HG03378 (cell line): ENCODE results near the gene POU2AF1.

Experiments used
- ATAC-seq: cut with Tn5 transposase; IDR thresholded peaks from one replicate; pipeline ENCODE4 v1.9.1; 2021; ENCODE audit warnings: mild to moderate bottlenecking, moderate library complexity; ENCODE audit not compliant: unreplicated experiment

Gene POU2AF1

DNA sequence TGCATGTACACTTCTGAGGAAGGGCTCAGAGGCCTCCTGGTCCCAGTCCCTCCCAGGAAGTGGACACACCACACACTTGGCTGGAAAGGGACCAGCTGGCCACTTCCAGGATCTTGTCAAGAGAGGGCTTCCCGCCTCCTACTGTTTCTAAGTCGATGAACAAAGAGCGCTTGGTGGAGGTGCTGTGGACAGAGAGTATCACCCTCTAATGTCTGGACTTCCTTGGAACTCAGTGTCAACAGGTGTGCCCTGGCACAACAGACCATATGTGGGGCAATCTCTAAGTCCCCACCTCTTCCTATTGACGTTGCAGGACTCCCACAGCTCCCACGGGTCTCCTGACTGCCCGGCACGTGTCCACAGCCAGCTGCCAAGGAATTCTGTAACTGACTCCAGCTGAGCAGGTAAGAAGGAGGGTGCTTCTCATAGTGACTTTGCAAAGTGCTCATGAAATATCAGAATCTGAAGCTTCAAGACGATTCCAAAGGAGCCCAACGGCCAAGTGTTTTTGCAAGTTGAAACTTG is 16.1 kb downstream of the POU2AF1 start:
- ATAC-seq: no peak

DNA sequence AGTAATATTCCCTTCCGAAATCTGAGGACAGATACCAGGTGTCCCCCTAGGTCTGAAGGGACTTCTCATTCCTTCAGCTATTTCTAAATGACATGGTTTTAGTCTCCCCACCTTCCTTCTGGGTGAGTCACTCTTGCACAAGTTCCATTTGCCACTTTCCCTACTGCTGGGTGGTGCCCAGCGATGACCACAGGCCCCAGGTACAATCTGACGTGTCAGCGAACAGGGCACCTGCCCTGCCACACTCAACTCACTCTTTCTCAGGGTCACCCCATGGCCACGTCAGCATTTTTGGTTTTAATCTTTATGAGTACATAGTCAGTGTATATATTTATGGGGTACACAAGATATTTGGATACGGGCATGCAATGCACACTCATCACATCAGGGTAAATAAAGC is 17.2 kb downstream of the POU2AF1 start:
- no peak for ATAC-seq

DNA sequence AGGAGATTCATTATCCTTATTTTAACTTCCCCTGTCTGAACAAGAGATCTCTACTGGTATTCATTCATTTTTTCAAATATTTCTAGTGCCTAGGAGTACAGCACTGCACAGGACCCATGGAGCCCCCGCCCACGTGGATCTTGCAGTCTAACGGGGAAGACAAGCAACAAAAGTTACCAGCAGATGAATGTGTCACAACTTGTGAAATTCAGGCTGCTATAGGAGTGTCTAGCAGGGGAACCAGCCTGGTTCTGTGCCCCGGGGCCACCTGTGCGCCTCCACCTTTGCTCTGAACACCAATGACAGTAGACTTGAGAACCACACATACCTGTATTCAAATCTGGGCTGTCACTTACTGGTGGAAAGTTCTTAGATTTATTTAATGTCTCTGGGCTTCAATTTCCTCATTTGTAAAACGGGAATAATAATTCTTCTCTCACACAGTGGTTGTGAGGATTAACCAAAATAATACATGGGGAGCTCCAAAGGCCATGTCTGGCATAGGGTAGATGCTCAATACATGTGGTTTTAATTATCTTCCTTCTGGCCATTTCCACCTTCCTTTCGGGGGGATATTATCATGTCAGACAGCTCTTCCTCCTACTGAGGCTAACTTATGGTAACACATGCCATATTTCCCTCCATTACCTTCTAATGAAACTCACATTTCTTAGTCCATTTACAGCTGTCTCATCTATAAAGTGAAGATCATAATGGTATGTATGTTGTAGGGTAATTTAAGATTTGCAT is 17.8 kb downstream of the POU2AF1 start:
- ATAC-seq: no peak

DNA sequence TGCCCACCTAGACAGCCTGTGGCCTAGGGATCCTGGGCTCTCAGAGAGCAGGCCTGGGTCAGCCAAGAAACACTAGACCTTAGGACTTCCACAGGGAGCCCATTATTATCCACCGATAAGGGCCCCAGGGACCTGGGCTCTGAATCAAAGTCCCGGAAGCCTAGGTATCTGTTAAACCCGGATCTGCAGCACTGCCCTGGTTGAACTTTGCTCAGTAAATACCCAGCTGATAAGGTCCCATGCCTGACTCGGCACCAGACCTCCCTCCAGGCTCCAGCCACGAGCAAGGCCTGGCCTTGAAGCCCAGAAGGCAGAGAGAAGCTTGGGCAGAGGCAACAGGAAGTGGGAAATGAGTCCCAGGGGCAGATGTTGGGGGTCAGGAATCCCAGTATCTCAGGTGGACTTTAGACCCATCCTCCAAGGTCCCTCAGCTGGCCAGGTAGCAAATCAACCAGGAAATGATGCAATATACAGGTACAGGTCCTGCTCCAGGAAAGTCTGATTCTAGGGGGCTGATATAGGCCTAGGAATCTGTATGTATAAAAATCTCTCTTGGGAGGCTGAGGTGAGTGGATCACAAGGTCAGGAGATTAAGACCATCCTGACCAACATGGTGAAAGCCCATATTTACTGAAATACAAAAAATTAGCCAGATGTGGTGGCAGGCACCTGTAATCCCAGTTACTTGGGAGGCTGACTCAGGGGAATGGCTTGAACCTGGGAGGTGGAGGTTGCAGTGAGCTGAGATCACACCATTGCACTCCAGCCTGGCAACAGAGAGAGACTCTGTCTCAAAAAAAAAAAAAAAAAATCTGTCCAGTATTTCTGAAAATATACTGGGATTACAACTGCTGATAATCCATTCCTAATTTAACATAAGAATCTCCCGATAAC is 18.7 kb downstream of the POU2AF1 start:
- no peak for ATAC-seq

DNA sequence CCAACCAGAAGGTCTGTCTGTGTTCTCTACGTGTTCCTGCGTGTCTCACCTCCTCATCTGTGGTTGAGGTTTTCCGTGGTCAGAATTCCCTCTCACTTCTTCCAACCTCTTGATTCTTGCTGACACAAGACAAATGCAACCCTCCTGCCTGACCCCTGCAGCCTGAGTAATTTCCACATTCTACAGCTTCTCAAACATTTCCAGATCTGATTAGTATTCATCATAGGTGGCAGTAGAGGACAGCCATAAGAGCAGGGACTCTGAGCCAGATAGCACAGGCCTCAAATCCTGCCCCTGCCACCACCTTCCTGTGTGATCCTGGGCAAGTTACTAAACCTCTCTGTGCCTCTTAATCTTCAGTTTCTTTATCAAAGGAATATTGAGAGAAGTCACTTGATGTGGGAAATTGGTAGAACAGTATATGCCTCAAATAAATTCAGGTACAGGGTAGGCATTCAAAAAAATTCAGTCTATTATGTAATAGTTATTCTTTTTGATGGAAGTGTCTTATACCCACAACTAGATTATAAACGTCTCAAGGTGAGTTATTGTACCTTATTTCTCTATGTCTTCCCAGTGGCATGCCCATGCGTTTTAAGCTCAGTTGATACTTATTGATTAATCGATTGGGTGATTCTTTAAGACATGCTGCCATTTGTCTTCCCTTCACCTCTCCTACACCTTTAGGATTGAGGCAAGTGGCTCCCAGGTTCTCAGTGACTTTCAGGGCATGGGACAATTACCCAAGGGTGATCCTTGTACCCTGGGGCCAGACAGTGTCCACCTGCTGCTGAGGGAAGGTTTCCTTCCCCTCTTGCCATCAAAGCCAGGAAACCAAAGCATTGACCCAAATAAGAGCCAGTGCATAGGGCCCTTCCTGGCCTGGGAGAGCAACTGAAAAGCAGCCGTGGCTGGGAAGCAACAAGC is 19.6 kb downstream of the POU2AF1 start:
- no peak for ATAC-seq

DNA sequence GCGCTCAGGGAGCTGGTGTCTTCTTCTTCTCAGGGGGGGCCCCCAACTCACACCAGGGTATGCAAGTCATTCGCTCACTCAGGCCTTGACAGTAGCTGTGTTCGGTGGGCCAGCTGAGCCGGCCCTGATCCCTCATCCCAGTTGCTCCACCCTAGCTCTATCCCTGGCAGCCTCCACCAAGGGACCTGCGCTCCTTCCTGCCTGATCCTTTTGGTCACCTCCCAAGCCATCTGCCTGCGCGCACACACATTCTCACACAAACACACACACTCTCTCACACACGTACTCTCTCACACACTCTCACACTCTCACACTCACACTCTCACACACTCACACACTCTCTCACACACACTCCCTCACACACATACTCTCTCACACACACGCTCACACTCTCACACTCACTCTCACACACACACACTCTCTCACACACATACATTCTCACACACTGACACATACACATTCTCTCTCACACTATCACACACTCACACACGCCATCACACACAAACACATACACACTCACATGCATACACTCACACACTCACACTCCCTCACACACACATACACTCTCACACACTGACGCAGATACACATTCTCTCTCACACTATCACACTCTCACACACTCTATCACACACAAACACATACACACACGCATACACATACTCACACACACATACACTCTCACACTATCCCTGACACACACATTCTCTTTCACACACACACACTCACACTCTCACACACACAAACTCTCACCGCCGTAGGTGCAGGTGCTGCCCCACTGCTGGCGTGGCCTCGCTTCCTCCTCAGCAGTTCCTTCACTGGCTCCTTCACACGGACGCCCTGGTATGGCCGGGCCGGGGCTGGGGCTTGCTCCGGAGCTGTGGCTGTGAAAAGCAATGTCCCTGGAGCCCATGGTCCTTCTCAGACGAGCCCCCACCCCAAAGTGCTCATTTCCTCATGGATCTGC is 20.8 kb downstream of the POU2AF1 start:
- ATAC-seq: no peak

DNA sequence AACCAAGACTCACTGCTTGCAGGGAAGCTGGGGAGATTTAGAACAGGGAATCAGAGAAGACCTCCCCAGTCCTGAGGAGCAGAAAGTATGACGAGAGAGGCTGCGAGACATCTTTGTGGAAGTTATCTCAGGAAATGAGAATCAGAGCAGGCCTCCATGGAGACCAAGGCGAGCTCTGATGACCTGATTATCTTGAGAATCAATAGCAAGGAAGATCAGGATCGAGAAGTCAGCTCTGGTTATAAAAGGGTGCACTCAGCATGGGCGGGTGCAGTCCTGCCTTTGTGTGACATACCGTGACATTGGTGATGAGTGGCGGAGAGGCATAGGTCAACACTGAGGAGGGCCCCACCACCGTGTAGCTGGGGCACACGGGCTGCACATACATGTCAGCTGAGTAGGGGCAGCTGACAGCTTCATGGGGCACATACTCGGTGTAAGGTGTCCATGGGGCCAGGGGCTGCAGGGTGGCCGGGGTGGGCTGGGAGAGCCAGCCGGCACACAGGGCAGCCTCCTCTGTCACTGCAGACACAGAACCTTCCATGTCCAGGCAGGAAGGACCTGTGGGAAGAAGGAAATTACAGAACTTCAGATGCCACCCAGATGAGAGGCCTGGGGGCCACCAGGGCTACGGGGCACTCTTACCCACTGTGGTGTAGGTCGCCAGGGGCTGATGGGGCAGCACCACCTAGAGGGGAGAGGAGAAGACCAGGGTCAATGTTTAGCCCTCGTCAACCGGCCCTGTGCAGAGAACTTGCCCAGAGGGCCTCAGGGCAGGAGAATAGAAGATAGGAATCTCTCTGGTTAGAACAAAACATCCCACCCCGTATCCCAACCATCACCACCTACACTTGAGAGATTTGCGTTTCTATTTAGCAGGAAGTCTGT is 21.7 kb downstream of the POU2AF1 start:
- no peak for ATAC-seq

DNA sequence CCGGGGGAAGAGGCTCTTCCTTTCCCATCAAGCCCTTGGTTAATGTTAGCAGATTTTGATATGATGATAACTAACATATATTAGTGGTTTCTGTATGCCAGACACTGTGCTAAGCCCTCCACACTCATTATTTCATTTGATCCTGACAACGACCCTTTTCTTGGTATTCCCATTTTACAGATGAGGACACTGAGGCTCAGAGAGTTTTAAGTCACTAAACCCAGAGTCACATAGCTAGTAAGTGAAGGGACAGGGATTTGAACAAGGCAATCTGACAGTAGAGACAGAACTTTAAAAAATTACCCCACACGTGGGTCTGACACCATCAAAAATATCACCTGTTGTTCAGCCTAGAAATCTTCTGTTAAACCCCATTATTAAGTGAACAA is 22.4 kb downstream of the POU2AF1 start:
- ATAC-seq: no peak

DNA sequence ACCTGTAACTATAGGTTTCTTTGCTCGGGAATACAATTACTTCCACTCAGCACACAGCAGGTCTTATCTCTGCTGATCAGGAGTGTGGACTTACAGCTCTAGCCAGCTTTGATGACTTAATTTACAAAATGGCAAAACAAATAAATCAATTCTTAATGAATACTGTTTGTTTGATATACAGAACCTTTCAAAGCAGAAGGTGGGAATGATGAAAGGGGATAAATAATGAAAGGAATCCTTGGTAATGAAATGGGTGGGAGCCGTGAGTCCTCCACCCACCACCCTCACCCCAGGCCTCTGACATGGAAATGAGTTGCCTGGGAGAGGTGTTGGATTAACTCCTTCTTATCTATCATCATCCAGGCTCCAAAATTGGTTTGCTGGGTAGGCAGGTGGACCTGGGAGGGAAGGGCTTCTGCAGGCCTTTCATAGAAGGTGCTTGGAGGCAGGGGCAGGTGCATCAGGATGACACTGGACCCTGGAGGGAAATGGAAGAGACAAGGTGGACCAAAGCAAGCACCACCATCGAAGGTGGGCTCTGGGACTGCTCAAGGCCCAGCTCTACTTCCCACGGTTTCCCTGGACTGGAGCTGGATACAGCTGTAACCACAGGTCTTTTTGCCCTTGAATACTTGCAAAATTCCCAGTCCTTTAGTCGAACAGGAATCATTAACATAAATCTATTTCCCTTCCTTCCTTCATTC is 23.0 kb downstream of the POU2AF1 start:
- no peak for ATAC-seq

DNA sequence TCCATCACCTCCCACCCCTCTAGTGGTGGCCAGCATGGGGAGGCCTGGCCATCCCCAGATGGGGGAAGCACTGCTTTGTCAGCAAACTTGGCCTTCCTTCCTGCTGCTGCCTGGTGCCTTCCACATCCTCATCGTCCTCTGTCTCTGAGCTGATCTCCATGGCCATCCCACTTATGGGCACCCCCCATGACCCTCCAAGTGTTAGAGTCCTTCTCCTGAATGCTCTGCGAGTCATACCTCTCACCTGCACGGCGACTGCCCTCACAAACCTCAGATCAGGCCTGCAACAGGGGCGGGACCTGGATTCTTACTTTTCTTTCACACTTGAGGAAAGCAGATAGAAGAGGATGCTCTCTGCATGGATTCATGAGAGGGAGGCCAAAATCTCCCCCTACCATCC is 24.0 kb downstream of the POU2AF1 start:
- ATAC-seq: no peak

DNA sequence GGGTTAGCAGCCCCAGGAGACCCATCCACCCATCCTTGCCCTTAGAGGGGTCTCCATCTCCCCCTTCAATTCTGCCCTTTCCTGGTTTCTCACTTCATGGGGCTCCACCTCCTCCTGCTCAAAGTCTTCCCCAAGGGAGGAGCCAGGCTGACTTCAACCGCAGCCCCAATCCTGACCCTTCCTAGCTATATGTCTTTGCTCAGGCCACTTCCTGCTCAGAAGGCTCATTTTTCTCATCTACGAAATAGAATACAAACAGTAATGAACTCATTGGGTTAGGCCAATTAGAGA is 24.5 kb downstream of the POU2AF1 start:
- no peak for ATAC-seq

DNA sequence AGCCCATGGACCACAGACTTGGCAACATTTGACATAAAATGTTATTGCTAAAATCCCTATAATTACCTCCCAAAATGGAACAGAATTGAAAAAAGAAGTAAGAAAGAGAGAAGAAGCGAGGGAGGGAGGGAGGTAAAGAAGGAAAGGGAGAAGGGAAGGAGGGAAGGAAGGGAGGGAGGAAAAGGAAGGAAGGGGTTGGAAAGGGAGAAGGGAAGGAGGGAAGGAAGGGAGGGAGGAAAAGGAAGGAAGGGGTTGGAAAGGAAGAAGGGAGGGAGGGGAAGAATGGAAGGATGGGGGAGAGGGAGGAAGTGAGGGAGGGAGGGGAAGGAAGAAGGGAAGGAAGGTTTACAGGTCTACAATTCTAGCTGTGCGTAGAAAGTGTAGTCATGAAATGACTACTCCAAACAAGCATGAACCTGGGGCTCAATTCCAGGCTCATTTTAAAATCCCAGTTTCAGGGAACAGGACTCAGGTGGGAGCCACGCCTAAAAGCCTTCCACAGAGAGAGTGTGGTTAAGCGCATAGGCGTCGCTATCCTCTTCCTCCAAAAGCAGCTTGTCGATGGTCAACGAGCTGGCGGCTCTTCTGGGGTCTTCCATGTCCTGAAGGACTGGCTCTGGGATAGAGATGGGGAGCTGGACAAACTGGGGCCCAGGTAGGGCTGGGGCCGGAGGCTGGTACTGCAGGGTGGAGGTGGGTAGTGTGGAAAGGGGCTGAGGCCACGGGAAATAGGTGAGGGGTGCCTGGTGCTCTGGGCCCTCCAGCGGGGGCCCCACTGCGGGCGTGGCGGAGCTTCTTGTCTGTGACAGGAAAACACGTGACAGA is 25.1 kb downstream of the POU2AF1 start:
- no peak for ATAC-seq

DNA sequence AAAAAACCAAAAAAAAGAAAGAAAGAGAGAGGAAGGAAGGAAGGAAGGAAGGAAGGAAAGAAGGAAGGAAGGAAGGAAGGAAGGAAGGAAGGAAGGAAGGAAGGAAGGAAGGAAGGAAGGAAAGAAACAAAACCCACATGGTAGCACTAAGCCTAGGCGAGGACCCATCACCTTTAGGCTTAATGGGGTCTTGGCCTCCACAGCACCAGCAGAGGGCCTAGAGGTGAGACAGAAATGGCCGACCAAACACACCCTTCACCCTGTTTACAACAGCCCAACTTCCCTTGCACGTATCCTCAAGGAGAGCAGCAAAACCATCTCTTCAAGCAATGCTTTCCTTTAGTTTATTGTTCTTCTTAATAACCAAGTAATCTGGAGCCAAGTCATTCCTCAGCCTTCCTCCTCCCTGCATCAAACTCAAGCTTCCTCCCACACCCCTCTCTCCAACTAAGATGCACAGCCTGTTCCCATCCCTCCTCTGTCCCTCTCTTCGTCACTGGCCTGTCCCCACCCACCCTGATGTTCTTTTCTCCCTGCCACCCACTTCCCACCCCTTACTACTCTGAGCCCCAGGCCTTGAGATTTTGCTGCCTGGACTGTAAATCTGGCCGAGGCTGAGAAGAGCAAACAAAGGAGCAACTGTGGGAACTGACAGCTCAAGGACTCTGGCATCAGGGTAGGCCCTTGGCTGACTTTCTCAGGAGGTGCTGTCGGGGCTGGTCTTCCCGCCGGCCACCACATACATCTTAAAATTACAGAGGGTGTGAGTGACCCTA is 26.0 kb downstream of the POU2AF1 start:
- ATAC-seq: no peak

DNA sequence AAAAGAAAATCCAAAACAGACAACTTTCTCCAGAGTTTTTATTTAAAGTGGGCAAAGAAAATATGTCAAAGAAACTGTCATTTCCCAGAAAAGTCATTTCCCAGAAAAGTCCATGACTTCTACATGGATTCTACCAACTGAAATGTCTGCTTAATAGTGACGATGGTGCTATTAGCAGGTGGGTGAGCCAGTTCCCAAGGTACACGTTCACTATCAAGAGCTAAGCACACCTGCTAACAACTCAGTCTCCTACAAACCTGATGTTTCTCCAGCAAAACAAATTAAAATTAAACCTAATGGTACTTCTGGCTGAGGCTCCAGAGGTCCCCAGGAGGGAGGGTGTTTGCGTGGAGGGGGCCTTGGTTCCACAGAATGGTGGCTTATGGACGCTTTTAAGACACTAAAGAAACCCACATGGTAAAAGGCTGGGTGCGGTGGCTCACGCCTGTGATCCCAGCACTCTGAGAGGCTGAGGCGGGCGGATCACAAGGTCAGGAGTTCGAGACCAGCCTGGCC is 26.8 kb downstream of the POU2AF1 start:
- no peak for ATAC-seq

DNA sequence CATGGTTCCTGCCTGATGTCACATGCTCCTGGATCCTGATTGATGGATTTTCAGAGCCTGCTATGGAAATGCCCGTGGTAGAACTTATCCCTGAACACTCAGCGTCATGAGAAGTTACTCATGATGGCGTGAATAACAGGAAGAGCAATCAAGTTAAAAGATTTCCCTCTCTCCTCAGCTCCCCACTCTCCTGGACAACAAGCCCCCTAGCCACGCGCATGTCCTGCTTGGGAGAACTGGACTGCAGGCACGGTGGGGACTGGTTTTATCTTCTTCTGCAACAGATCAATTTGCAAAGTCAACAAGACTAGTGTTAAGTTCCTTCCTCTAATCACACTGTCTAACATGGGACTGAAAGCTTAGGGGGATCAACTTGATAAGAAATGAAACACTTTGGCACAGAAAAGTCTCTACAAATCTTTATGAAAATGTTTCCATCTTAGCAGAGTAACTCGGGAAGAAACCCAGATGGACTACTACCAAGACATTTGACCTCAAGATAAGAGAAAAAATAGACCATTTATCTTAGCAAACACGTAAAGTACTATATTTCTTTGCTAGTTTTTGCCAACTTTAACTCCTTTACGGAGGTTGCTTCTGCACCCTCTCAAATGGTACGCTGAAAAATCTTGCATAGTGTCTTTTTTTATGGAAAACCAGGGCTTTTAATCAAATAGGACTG is 27.6 kb downstream of the POU2AF1 start:
- ATAC-seq: no peak

DNA sequence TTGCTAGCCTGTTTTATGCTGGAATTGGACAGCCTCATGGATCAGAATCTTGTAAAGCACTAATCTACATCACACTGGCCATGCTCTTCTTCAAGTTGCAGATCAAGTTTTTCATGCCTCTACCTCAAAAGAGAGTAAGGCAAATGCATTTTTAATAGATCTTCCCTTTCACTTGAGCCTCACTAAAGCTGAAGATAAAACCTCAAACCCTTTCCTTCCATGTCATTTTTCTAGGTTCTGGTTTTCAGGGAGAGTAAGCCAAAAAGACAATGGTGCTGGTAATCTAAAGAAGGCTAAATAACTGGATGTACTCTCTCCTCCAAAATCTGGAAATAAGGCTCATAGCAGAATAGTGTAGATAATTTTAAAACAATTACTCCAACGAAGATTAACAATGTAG is 28.3 kb downstream of the POU2AF1 start:
- ATAC-seq: no peak
